ENCODE data around the gene LRCH4.

LRCH4 gene

DNA sequence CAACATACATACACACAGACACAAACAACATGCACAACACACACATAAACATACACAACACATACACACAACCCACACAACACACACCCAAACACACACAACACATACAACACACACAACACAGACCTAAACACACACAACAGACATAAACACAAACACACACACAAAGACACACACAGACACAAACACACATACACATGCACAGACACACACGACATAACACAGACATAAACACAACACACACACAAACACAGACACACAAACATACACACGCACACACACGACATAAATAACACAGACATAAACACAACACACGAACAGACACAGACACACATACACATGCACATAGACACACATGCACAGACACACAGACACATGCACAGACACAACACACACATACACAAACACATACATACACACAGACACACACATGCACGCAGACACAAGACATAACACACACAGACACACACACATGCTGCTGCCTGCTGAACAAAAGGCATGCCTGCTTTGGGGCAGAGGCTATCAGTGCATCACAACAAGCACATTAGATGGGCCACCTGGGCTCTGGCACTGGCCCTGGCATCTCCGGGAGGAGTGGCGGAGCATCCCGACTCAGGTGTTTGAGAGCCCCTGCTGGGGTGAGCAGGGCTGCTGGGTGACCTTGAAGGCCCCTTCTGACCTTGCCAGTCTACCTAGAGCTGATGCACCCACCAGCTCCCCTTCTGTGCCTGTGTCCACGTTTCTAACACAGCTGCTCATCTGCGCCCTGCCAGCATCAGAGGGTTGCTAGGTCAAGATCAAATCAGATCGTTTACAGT, 5.3 kb downstream of the LRCH4 start:
- FAIRE-seq, result peak; percentile 58
- TF ChIP-seq, protein P1, sequence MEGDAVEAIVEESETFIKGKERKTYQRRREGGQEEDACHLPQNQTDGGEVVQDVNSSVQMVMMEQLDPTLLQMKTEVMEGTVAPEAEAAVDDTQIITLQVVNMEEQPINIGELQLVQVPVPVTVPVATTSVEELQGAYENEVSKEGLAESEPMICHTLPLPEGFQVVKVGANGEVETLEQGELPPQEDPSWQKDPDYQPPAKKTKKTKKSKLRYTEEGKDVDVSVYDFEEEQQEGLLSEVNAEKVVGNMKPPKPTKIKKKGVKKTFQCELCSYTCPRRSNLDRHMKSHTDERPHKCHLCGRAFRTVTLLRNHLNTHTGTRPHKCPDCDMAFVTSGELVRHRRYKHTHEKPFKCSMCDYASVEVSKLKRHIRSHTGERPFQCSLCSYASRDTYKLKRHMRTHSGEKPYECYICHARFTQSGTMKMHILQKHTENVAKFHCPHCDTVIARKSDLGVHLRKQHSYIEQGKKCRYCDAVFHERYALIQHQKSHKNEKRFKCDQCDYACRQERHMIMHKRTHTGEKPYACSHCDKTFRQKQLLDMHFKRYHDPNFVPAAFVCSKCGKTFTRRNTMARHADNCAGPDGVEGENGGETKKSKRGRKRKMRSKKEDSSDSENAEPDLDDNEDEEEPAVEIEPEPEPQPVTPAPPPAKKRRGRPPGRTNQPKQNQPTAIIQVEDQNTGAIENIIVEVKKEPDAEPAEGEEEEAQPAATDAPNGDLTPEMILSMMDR (IDR thresholded peaks at IDR 0.05; ENCODE audit: insufficient read depth, missing control alignments), result no peak
- DNase-seq (ENCODE audit: insufficient read length, low spot score), result no peak

DNA sequence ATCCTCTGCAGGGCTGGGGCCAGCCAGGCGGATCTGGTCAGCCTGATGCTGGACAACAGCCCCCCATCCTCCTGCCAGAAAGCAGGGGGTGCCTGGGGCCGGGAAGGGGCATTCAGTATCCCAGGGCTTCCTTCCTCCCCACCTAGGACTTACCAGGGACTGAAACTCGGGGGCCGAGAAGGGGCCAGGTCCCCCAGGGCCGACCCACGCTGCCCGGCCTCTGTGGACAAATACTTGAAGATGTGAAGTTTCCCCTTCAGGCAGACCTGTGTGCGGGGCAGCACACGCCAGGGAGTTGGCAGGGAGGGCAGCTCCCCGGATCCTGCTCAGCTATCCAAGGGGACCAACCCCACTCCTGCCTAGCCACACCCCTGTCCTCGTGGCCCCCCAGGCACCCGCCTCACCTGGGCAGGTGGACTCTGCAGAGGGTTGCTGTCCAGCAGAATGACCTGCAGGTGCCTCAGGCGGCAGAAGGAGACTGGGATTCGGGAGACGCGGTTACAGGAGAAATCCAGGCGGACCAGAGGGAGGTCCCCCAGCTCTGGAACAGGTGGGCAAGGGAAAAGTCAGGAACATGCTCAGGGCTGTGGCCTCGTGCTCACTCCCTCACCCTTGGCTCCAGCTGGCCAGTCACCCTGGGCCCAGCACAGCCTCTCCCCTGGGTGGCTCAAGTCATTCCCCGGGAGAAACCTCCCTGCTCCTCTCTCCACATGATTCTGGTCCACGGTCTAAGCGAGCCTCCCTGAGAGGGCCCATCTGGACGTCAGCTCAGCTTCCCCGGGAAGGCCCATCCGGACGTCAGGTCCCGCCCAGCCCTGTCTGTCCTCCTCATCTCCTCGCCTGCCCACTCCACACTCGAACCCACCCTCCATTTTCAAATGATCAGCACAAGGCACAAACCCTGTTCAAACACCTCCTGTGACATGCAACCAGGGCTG, 7.4 kb downstream of the LRCH4 start:
- TF ChIP-seq, protein P1 (IDR thresholded peaks at IDR 0.05; ENCODE audit: insufficient read depth, missing control alignments), result no peak
- no peak for FAIRE-seq
- no peak for DNase-seq (ENCODE audit: insufficient read length, low spot score)

DNA sequence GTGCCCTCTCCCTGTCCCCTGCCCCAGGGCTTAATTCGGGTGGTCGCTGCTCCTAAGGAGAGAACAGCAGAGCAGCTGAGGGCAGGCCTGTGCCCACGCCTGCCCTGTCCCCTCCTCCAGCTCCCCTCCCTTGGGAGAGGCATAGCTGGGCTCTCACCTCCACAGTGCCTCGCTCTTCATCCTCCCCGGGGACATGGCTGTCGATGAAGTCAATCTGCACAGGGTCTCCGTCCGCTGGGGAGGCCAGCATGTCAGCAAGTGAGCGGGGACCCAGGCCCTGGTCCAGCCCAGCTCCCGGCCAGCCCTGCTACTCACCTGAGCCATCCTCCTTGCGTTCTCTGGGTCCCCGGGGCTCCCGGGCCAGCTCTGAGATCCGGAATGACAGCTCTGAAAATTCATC, 8.4 kb downstream of the LRCH4 start:
- TF ChIP-seq, protein P1 (IDR thresholded peaks at IDR 0.05; ENCODE audit: insufficient read depth, missing control alignments), result no peak
- no peak for DNase-seq (ENCODE audit: insufficient read length, low spot score)
- no peak for FAIRE-seq

GRCh38 chr7:100577103-100577502, 8.8 kb downstream of the LRCH4 start:
- TF ChIP-seq, protein P1 (IDR thresholded peaks at IDR 0.05; ENCODE audit: insufficient read depth, missing control alignments), result no peak
- FAIRE-seq (no peak), DNase-seq (ENCODE audit: insufficient read length, low spot score) (no peak)

DNA sequence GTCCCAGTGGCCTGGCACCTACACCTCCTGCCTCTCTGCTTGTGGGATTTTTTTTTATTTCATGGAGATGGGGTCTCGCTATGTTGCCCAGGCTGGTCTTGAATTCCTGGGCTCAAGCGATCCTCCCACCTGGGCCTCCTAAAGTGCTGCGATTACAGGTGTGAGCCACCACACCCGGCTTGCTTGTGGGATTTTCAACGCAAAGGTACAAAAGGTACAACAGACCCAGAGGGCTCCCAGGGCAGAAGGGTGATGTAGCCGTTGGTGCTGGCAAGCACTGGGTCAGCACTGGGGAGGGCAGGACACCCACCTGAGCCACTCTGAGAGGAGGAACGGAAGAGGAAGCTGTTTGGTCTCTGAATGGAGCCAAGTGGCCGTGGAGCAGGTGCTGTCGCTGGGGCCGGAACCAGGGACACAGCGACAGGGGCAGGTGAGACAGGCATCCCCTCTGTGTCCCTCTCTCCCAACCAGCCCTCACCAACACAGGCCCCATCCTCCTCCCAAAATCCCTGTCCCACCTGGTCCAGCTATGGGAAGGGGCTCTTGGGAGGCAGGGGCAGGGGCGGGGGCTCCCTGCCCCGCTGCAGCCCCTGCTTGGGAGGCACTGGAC, 9.4 kb downstream of the LRCH4 start:
- DNase-seq (ENCODE audit: insufficient read length, low spot score), result no peak
- FAIRE-seq, result no peak

DNA sequence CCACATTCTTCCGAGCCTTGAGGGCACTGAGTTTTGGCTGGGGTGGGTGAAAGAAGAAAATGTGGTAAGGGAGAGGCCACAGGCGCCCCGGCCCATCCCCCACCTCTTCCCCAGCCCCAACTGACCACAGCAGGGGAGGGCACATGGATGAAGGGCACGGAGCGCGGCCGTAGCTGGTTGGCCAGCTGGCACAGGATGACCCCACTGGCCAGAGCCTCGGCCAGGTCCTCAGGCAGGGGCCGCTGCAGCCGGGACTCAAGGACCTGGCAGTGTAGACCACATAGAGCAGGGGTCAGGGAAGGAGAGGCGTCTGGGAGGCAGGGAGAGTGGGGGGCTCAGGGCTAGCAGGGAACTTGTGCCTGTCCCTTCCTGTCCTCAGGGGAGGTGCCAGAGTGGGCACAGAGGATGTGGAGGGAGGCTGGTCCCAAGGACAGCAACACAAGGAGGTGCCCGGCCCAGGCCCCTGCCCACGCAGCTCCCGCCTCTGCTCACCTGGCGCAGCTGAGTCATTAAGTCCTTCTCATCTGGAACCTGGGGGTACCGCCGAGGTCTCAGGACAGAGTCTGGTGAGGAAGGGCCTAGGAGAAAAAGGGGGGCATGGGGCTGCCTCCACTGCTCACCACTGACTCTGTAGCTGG, 10.1 kb downstream of the LRCH4 start:
- FAIRE-seq (no peak), DNase-seq (ENCODE audit: insufficient read length, low spot score) (no peak)
- TF ChIP-seq, protein P1 (IDR thresholded peaks at IDR 0.05; ENCODE audit: insufficient read depth, missing control alignments), result no peak

More for the DNA sequence above, 9.4 kb downstream of the LRCH4 start:
- TF ChIP-seq, protein P1 (IDR thresholded peaks at IDR 0.05; ENCODE audit: insufficient read depth, missing control alignments), result no peak

Data from D721Med (cell line).